ENCODE results near the gene KCNQ1OT1.

- TF ChIP-seq CTCF (conservative IDR thresholded peaks at IDR 0.05 in 1 of 2, IDR thresholded peaks at IDR 0.05 in 1 of 2; ENCODE audit: extremely low read depth in 1 of 2, insufficient read depth in 1 of 2, low read depth in 1 of 2, low read length in 2 of 2) = no peak
- no peak for TF ChIP-seq EZH2 (IDR thresholded peaks at IDR 0.05; ENCODE audit: borderline replicate concordance, low read length)
These were observed 112.5 kb downstream of the KCNQ1OT1 start for GRCh38 chr11:2587132-2587930.

All from mammary epithelial cell (primary cell).